Activated CD8-positive, alpha-beta T cell treated with anti-CD3 and anti-CD28 coated beads, Interleukin-2, amount 10 ng/mL, durations not matched to agents 7 days and 5 days (primary cell): ENCODE measurements around the gene SCIN. TPM values are rescaled to one million over a fixed set of nuclear protein-coding genes. Genes with fewer than 3 reads are reported as not detected.
"Not testable (repeated sequence)": the region's sequence is repeated elsewhere in the genome, so short reads cannot be mapped to it uniquely, and the experiment has no call there.

Experiments used
- ATAC-seq: fragments of 150-1000 bp; cut with Tn5 transposase; one replicate; pipeline ENCODE4 v1.10.0; 2021; ENCODE audit warnings: moderate library complexity
- CTCF ChIA-PET: fragments of 350-600 bp; sonication (Branson Sonifier 250); formaldehyde crosslinking; loops from one replicate; lab custom pipeline; 2021; ENCODE audit warnings: antibody characterized with exemption; lab: Charles Lee
- POLR2A ChIA-PET: fragments of 350-600 bp; sonication (Branson Sonifier 250); formaldehyde crosslinking; loops from one replicate; lab custom pipeline; 2021; ENCODE audit warnings: antibody characterized with exemption; lab: Charles Lee
- DNase-seq: peaks from one replicate; pipeline ENCODE4 v3.0.0-alpha.2; 2020
- H3K27ac Mint-ChIP-seq: one replicate; pipeline ENCODE4 v1.8.0; 2021; ENCODE audit warnings: mild to moderate bottlenecking, mixed read lengths
- H3K27me3 Mint-ChIP-seq: one replicate; pipeline ENCODE4 v1.8.0; 2021; ENCODE audit warnings: low read depth, mixed read lengths
- H3K36me3 Mint-ChIP-seq: one replicate; pipeline ENCODE4 v1.8.0; 2021; ENCODE audit warnings: low read depth, mixed read lengths
- H3K4me1 Mint-ChIP-seq: one replicate; pipeline ENCODE4 v1.8.0; 2021; ENCODE audit warnings: low read depth, mixed read lengths
- H3K4me3 Mint-ChIP-seq: one replicate; pipeline ENCODE4 v1.8.0; 2021; ENCODE audit warnings: mild to moderate bottlenecking, mixed read lengths
- H3K9me3 Mint-ChIP-seq: one replicate; pipeline ENCODE4 v1.8.0; 2022; ENCODE audit warnings: mixed read lengths; ENCODE audit not compliant: insufficient read depth
- total RNA-seq, 2 experiments: library from RNA; stranded (reverse); gene quantifications; one replicate each; pipeline ENCODE4 v1.2.3, GENCODE V29; 2021

The SCIN gene
- total RNA-seq: under 1 TPM in 1 of 2 experiments, not detected in 1; 0.39 TPM

DNA sequence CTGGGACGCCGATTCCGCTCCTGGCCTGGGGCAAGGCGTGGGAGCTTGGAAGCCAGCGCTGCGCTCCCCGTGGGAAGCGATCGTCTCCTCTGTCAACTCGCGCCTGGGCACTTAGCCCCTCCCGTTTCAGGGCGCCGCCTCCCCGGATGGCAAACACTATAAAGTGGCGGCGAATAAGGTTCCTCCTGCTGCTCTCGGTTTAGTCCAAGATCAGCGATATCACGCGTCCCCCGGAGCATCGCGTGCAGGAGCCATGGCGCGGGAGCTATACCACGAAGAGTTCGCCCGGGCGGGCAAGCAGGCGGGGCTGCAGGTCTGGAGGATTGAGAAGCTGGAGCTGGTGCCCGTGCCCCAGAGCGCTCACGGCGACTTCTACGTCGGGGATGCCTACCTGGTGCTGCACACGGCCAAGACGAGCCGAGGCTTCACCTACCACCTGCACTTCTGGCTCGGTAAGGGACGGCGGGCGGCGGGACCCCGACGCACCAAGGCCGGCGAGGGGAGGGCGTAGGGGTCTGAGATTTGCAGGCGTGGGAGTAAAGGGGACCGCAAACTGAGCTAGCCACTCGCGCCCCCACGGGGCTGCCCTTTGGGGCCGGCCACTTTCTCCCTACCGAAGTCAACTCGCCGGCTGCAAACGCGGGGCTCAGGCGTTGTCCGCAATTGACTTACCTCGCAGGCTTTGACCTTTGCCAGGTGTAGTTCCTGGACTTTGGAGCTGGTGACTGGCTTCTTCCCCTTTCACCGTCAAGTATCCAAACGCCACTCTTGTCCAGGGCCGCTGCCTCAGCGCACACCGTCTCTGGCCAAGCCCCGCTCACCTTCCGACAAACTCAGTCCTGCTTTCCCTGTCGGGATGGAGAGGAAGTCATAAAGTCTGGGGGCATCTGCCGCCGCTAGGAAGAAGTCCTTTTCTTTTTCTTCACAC, at the start of gene SCIN:
Gene SCIN (plus strand): TSS at position 187 of the 928 bp plus-strand sequence. CDS start 67 bp downstream, at position 254.
- DNase-seq (peak; percentile 42), ATAC-seq (peak; percentile 79)
- H3K36me3 Mint-ChIP-seq: no peaks in the 10 kb centered on the region
- POLR2A ChIA-PET: no interaction called here
- H3K9me3 Mint-ChIP-seq: no peaks in the 10 kb centered on the region
- H3K4me1 Mint-ChIP-seq: peaks cover 28% of the 10 kb centered on the region
- peaks cover 46% of the 10 kb centered on the region for H3K27me3 Mint-ChIP-seq
- CTCF ChIA-PET: interaction anchor here (0.6 kb wide), 1 partner anchor 8 kb away, joined by 4 read pairs; no protein-coding TSS in a partner anchor
- H3K27ac Mint-ChIP-seq: no peak within 1 kb of the TSS
- peak within 1 kb of the TSS; percentile 64 for H3K4me3 Mint-ChIP-seq

DNA sequence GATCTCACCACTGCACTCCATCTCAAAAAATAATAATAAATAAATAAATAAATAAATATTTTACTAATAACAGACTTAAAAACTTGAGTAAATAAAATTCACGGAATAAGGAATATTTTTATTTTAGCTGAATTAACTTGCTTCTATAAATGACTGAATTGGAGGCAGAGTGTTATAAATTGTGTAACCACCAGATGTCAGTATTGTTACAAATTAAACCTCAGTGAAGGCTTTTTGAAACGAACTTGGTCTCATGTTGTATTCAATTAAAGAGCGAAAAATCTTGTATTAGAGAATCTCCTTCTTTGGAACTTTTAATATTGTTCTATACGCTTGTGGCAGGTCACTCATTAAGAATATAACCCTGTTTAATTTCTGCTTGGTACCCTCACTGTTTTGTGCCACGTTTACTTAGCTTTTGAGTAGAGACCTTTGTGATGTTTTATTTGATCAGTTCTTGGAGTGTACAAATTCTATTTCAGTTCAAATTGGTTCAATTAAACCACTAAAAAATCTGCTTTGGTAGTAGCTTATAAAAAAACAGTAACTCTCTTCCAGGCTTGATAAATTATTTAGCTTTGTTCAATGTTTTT, 45.6 kb upstream of the SCIN start:
- no peak overlapping the region for H3K4me3 Mint-ChIP-seq
- peaks cover 17% of the 10 kb centered on the region for H3K27me3 Mint-ChIP-seq
- no peak overlapping the region for H3K27ac Mint-ChIP-seq
- ChIA-PET POLR2A (no interaction called here), CTCF (interaction anchor here (0.6 to 2.5 kb wide), 19 partner anchors 16 to 738 kb away, joined by 3 to 21 read pairs (median 4); partner anchors contain the start of gene ARL4A)
- no peaks in the 10 kb centered on the region for H3K4me1 Mint-ChIP-seq
- no peaks in the 10 kb centered on the region for H3K36me3 Mint-ChIP-seq
- DNase-seq (no peak), ATAC-seq (no peak)
- no peaks in the 10 kb centered on the region for H3K9me3 Mint-ChIP-seq

DNA sequence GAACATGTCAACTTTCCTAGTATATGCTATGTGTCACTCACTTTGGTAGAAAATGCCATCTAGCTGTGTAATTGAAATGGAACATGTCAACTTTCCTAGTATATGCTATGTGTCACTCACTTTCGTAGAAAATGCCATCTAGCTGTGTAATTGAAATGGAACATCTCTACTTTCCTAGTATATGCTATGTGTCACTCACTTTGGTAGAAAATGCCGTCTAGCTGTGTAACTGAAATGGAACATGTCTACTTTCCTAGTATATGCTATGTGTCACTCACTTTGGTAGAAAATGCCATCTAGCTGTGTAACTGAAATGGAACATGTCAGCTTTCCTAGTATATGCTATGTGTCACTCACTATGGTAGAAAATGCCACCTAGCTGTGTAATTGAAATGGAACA, 43.8 kb upstream of the SCIN start:
- H3K36me3 Mint-ChIP-seq, H3K4me1 Mint-ChIP-seq, POLR2A ChIA-PET, CTCF ChIA-PET, H3K27ac Mint-ChIP-seq, H3K4me3 Mint-ChIP-seq, H3K9me3 Mint-ChIP-seq, DNase-seq, ATAC-seq: not testable (repeated sequence)
- H3K27me3 Mint-ChIP-seq: peaks cover 14% of the 10 kb centered on the region

DNA sequence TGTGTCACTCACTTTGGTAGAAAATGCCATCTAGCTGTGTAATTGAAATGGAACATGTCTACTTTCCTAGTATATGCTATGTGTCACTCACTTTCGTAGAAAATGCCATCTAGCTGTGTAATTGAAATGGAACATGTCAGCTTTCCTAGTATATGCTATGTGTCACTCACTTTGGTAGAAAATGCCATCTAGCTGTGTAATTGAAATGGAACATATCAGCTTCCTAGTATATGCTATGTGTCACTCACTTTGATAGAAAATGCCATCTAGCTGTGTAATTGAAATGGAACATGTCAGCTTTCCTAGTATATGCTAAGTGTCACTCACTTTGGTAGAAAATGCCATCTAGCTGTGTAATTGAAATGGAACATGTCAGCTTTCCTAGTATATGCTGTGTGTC, 42.9 kb upstream of the SCIN start:
- ATAC-seq, H3K4me1 Mint-ChIP-seq, H3K4me3 Mint-ChIP-seq, H3K27ac Mint-ChIP-seq, CTCF ChIA-PET, H3K27me3 Mint-ChIP-seq, H3K9me3 Mint-ChIP-seq, DNase-seq, H3K36me3 Mint-ChIP-seq, POLR2A ChIA-PET: not testable (repeated sequence)

DNA sequence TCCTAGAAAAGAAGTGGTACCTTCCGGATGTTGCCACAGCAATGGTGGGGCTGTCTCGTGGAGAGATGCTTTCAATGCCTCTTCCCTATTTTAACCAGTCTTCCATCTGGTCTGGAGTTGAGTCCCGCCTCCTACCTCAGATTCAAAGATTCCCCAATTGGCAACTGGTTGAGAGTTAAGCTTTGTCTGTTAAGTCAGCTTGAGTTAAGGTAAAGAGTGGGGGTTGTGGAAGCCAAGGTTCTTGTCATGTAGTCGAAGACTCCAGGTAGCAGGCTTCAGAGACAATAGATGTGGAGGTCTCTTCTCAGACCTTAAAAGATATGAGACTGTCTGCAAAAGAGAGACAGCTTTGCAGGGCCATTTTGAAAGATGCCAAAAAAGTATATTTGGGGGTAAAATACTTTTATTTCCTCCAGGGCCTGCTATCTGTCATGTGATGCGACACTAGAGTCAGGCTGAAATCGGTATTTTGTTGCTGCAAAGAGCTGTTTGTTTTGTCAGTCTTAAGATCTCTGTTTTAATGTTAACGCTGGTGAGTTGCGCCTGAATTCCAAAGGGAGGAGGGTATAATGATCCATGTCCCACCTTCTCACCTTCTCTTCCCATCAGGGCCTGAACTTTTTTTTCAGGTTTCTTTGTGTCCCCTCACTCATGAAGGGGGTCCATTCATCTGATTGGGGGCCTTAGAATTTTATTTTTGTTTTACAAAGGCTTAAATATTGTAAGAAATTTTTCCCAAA, 40.4 kb upstream of the SCIN start:
- CTCF ChIA-PET: no interaction called here
- H3K9me3 Mint-ChIP-seq: no peaks in the 10 kb centered on the region
- DNase-seq (no peak), ATAC-seq (no peak)
- peaks cover 2% of the 10 kb centered on the region for H3K27me3 Mint-ChIP-seq
- POLR2A ChIA-PET: no interaction called here
- H3K36me3 Mint-ChIP-seq: no peaks in the 10 kb centered on the region
- H3K27ac Mint-ChIP-seq: no peak overlapping the region
- no peaks in the 10 kb centered on the region for H3K4me1 Mint-ChIP-seq
- H3K4me3 Mint-ChIP-seq: no peak overlapping the region

DNA sequence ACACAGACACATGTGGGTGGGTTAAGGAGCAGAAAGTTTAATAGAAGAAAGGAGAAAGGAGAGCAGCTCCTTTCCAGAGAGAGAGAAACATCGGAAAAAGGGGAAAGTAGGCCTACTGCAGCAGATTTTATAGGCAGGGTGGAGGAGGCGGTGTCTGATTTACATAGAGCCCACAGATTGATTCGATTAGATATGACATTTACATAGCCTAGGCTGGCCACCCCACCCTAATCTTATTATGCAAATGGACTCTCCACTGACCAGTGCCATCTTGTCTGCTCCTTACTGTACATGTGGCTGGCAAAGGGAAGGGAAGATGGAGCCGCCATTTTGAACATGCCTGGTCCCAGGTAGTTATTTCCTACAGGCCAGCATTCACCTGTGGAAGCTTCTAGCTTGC, 38.7 kb upstream of the SCIN start:
- CTCF ChIA-PET: no interaction called here
- POLR2A ChIA-PET: no interaction called here
- ATAC-seq (no peak), DNase-seq (no peak)
- Mint-ChIP-seq H3K4me1 (no peaks in the 10 kb centered on the region), H3K36me3 (no peaks in the 10 kb centered on the region), H3K9me3 (no peaks in the 10 kb centered on the region), H3K27ac (no peak overlapping the region), H3K4me3 (no peak overlapping the region), H3K27me3 (peaks cover 2% of the 10 kb centered on the region)

DNA sequence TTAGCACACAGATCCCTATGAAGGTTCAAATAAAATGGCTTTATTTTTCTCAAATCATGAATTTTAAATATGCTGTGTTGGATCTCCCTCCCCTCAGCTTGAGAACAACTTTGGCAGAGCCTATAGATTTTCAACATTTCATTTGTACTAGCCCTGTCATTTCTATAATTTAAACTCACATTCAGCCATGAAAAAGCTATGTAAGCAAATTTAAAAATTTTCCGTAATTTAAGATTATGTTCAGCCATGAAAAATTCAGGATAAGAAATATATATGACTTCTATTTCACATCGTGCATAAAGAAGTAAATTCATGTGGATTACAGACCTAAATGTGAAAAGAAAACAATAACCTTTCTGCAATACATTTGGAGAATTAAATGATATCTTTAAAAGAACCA, 36.5 kb upstream of the SCIN start:
- H3K27me3 Mint-ChIP-seq: peaks cover 2% of the 10 kb centered on the region
- CTCF ChIA-PET: no interaction called here
- H3K4me3 Mint-ChIP-seq: no peak overlapping the region

DNA sequence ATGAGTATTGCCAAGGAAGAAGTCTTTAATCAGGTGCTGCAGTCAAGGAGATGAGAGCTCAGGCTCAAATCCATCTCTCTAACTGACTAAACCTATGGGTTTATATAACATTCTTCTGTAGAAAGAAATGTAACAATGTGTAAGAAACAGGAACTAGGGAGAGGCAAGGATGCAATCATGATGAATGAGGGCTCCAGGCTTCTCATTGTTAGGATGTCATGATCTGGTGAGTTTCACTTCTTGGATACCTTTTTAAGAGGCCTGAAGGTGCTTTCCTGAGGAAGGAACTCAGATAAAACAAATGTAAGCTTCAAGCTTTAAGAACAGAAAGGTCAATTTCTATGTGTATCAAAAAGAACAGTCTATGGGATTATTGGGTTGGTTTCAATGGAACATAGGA, 30.8 kb upstream of the SCIN start:
- H3K4me3 Mint-ChIP-seq: no peak overlapping the region
- H3K9me3 Mint-ChIP-seq: no peaks in the 10 kb centered on the region
- ATAC-seq (no peak), DNase-seq (no peak)
- ChIA-PET POLR2A (no interaction called here), CTCF (no interaction called here)
- H3K36me3 Mint-ChIP-seq: no peaks in the 10 kb centered on the region
- no peak overlapping the region for H3K27ac Mint-ChIP-seq
- H3K4me1 Mint-ChIP-seq: no peaks in the 10 kb centered on the region
- H3K27me3 Mint-ChIP-seq: no peaks in the 10 kb centered on the region

More for the DNA sequence above, 36.5 kb upstream of the SCIN start:
- Mint-ChIP-seq H3K9me3 (no peaks in the 10 kb centered on the region), H3K4me1 (no peaks in the 10 kb centered on the region), H3K36me3 (no peaks in the 10 kb centered on the region), H3K27ac (no peak overlapping the region)
- ATAC-seq (no peak), DNase-seq (no peak)
- POLR2A ChIA-PET: no interaction called here

DNA sequence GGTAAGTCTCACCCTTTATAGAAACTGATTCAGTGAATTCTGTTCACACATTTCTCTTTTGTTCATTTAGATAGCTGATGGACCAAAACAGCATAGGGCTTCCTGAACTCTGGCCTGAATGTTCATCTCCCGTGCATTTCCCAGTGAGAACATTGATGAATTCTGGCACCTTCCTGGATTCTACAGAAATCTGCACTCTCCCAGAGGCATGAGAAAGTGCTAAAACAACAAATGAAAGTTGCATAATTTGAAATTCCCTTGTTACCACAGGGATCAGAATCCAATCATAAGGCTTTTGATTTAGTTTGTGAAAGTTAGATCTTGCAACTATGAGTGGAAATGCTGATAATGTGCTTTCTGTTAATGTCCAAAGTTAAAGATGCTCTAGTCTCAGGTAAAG, 29.7 kb upstream of the SCIN start:
- Mint-ChIP-seq H3K4me1 (no peaks in the 10 kb centered on the region), H3K36me3 (no peaks in the 10 kb centered on the region), H3K27me3 (no peaks in the 10 kb centered on the region), H3K4me3 (no peak overlapping the region), H3K9me3 (no peaks in the 10 kb centered on the region), H3K27ac (no peak overlapping the region)
- ATAC-seq: no peak
- POLR2A ChIA-PET: no interaction called here
- CTCF ChIA-PET: interaction anchor here (0.9 kb wide), 1 partner anchor 16 kb away, joined by 3 read pairs; no protein-coding TSS in a partner anchor
- DNase-seq: no peak

DNA sequence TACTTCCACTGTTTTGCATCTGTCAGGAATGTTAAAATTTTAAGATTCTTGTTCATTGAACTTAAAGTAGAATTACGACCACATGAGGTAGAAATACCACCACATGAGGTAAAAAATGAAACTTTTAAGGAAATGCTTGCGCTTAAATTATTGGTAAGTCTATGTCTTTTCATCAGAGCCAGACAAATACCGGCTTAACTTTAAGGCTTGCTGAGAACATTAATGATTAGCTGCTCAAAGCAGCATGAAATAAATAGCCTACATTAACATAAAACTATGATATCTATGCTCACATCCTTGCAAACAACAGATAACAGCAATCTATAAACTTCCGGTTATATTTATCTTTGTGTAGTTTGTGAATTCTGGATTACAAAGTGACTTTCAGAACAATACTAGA, 26.9 kb upstream of the SCIN start:
- ChIA-PET POLR2A (no interaction called here), CTCF (no interaction called here)
- Mint-ChIP-seq H3K27ac (no peak overlapping the region), H3K36me3 (no peaks in the 10 kb centered on the region), H3K4me3 (no peak overlapping the region), H3K27me3 (no peaks in the 10 kb centered on the region), H3K9me3 (no peaks in the 10 kb centered on the region), H3K4me1 (no peaks in the 10 kb centered on the region)
- DNase-seq: no peak
- no peak for ATAC-seq

DNA sequence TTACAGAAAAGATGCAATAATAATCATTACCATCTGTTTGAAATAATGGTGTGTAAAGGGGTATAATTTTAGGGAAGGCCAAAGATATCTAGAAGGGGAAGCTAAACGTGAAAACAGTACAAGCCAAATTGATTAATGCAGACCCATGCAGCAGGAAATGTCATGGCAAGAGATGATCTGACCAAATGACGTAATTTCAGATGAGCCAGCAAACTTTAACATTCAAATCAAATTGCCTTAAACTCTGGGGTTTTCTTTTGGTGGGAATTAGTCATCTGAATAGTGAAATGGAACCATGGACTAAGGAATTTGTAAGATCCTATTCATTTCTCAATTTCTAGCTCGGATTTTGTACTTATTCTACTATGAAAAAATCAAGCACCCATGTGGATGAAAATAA, 21.4 kb upstream of the SCIN start:
- DNase-seq (no peak), ATAC-seq (no peak)
- H3K27ac Mint-ChIP-seq: no peak overlapping the region
- ChIA-PET POLR2A (no interaction called here), CTCF (no interaction called here)
- no peak overlapping the region for H3K4me3 Mint-ChIP-seq
- peaks cover 3% of the 10 kb centered on the region for H3K27me3 Mint-ChIP-seq
- H3K4me1 Mint-ChIP-seq: no peaks in the 10 kb centered on the region
- no peaks in the 10 kb centered on the region for H3K9me3 Mint-ChIP-seq
- H3K36me3 Mint-ChIP-seq: no peaks in the 10 kb centered on the region
